Activated CD4-positive, alpha-beta memory T cell treated with anti-CD3 and anti-CD28 coated beads, Interleukin-2, amount 10 ng/mL, durations not matched to agents 7 days and 5 days (primary cell): ENCODE results near the gene EPS8. TPM values are rescaled to one million over a fixed set of nuclear protein-coding genes. Genes with fewer than 3 reads are reported as not detected.

ENCODE experiments used
- CTCF ChIA-PET: fragments of 350-600 bp; sonication (Branson Sonifier 250); formaldehyde crosslinking; loops from one replicate; lab custom pipeline; 2021; ENCODE audit warnings: antibody characterized with exemption, inconsistent platforms; lab: Charles Lee
- POLR2A ChIA-PET: fragments of 350-600 bp; sonication (Branson Sonifier 250); formaldehyde crosslinking; loops from one replicate; lab custom pipeline; 2021; ENCODE audit warnings: antibody characterized with exemption; lab: Charles Lee
- DNase-seq: peaks from one replicate; pipeline ENCODE4 v3.0.0-alpha.2; 2020
- H3K27ac Mint-ChIP-seq: one replicate; pipeline ENCODE4 v1.8.0; 2021; ENCODE audit warnings: mild to moderate bottlenecking, mixed read lengths
- H3K27me3 Mint-ChIP-seq: one replicate; pipeline ENCODE4 v1.8.0; 2021; ENCODE audit warnings: mixed read lengths
- H3K36me3 Mint-ChIP-seq: one replicate; pipeline ENCODE4 v1.8.0; 2021; ENCODE audit warnings: low read depth, mixed read lengths
- H3K4me1 Mint-ChIP-seq: one replicate; pipeline ENCODE4 v1.8.0; 2021; ENCODE audit warnings: mixed read lengths
- H3K4me3 Mint-ChIP-seq: one replicate; pipeline ENCODE4 v1.8.0; 2021; ENCODE audit warnings: mild to moderate bottlenecking, mixed read lengths
- H3K9me3 Mint-ChIP-seq: one replicate; pipeline ENCODE4 v1.8.0; 2021; ENCODE audit warnings: mixed read lengths
- total RNA-seq, 2 experiments: library from RNA; stranded (reverse); gene quantifications; one replicate each; pipeline ENCODE4 v1.2.3, GENCODE V29; 2021

EPS8 gene
- total RNA-seq, 2 experiments from 2014 or later = 3.1 to 4.7 TPM

DNA sequence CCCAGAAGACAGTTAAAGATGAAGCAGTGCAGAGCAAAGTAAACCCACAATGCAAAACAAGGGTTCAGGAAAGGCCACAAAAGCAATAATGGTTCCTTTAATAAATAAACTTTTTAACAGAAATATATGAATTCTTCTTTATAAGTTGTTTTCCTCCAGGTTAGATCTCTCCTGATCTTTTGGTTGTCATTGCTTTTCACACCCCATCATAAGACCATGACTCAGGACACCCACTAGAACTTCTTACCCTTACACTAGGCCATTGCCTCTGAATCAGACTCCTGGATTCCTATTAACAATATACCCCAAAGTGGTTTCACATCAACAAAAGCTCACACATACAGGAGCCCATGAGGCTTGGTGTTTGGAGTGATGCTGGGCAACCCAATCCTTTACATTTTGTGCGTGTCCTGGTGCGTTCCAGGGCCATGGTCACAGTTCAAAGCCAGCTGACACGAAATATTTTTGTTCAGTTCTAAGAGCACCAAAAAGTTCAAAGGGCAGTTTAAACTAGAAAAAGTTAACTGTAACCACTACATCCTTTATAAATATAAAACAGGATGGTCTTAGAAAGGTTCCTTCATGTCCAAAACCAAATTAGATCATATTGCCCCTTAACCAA is 187.0 kb downstream of the EPS8 start:
- Mint-ChIP-seq H3K4me3 (no peak overlapping the region), H3K4me1 (no peaks in the 10 kb centered on the region), H3K27ac (no peak overlapping the region), H3K27me3 (peaks cover 3% of the 10 kb centered on the region), H3K9me3 (no peaks in the 10 kb centered on the region), H3K36me3 (no peaks in the 10 kb centered on the region)
- DNase-seq = no peak
- POLR2A ChIA-PET = no interaction called here
- CTCF ChIA-PET = interaction anchor here (1.9 kb wide), 1 partner anchor 18 kb away, joined by 5 read pairs; no protein-coding TSS in a partner anchor

DNA sequence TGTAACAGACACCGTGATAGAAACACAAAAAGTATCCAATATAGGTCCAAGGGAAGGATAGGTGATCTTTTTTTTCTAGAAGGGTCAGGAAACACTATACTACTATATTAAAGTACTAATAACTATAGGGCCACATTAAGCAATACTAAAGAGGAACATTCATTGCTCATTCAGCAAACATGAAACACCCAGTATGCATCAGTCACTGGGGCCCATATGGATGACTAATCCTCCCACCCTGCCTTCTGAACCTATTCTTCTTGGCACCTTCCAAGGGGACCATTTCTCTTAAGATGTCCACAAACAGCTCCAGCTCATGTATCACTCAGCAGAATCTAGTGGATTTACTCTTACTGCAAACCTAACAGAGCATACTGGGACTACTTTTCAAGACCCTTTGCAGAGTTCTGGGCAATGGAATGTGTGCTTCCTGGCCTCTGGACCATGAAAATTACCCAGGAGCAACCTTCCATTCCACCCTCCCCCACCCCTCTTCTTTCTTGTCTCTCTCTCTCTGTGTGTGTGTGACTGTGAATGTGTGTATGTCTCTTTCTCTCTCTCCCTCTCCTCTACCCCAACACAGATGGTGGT is 187.9 kb downstream of the EPS8 start:
- H3K9me3 Mint-ChIP-seq = no peaks in the 10 kb centered on the region
- no peaks in the 10 kb centered on the region for H3K4me1 Mint-ChIP-seq
- H3K36me3 Mint-ChIP-seq = no peaks in the 10 kb centered on the region
- ChIA-PET CTCF (no interaction called here), POLR2A (no interaction called here)
- H3K27ac Mint-ChIP-seq = no peak overlapping the region
- no peaks in the 10 kb centered on the region for H3K27me3 Mint-ChIP-seq
- no peak for DNase-seq
- H3K4me3 Mint-ChIP-seq = no peak overlapping the region

DNA sequence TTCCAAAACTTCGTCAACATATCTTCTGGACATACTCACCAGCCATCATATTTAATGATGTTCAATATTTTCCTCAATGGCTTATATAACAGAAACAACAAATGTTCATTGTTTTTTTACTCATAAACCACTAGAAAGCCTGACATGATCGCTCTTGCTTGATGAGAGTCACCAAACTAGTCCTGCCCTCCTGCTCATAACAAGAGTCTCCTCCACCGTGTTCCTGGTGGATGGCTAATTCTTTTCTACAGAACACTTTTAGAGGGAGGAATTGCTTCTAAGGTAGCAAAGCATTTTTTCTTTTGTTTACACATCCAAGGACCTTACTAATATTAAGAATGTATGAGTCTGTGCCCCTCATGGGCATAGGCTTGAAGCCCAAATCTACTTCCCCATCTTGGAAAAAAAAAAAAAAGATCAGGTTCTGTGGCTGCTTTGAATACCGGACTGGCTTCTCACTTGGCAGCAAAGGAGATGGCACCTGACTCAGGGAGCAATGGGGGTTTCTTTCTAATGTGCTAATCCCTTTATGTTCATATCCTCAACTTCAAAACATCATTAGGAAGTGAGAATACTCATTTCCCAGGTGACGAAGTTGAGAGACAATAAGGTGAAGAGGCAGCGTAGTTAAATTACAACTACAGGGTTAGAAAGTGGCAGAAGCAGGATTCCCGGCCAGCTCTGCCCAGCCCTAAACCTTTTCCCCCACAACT is 188.8 kb downstream of the EPS8 start:
- no peak overlapping the region for H3K27ac Mint-ChIP-seq
- no peaks in the 10 kb centered on the region for H3K27me3 Mint-ChIP-seq
- no peaks in the 10 kb centered on the region for H3K36me3 Mint-ChIP-seq
- DNase-seq = no peak
- H3K4me1 Mint-ChIP-seq = no peaks in the 10 kb centered on the region
- CTCF ChIA-PET = no interaction called here
- H3K4me3 Mint-ChIP-seq = no peak overlapping the region
- POLR2A ChIA-PET = no interaction called here
- H3K9me3 Mint-ChIP-seq = no peaks in the 10 kb centered on the region

DNA sequence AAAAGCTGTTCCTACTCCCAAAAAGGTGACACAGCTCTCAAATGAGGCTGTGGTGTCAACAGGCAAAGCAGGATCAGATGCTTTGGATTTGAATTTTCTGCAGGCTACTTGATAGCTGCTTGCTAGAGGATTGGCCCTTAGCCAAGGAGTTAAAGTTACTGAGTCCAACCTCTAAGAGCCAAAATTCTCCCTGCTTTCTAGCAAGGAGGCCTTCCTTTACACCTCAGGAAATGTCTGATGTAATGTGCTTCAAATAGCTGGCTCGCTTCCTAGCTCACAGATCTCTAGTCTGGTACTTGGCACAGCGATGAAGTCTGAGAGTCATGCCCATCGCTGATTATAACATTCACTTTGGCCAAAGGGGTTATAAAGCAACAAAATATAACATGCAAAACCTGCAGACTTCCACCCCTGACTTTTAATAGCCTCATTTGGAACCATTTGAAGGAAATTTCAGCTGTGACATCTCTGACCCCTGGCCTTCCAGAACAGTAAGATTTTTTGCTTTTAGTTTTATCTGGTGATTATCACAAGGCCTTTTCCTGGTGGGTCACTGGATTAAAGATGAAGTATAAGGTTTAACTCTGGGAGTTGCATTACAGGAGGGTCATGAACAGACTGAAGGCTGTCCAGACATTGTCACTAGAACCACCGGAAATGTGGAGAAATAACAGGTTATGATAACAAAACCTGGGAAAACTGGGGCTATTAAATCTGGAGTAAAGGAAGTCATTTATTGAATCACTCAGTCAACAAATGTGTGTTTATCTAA is 189.7 kb downstream of the EPS8 start:
- no peaks in the 10 kb centered on the region for H3K27me3 Mint-ChIP-seq
- H3K36me3 Mint-ChIP-seq = no peaks in the 10 kb centered on the region
- no peak for DNase-seq
- ChIA-PET POLR2A (no interaction called here), CTCF (interaction anchor here (0.6 kb wide), 1 partner anchor 703 kb away, joined by 3 read pairs; no protein-coding TSS in a partner anchor)
- H3K27ac Mint-ChIP-seq = no peak overlapping the region
- H3K4me3 Mint-ChIP-seq = no peak overlapping the region
- no peaks in the 10 kb centered on the region for H3K4me1 Mint-ChIP-seq
- no peaks in the 10 kb centered on the region for H3K9me3 Mint-ChIP-seq

DNA sequence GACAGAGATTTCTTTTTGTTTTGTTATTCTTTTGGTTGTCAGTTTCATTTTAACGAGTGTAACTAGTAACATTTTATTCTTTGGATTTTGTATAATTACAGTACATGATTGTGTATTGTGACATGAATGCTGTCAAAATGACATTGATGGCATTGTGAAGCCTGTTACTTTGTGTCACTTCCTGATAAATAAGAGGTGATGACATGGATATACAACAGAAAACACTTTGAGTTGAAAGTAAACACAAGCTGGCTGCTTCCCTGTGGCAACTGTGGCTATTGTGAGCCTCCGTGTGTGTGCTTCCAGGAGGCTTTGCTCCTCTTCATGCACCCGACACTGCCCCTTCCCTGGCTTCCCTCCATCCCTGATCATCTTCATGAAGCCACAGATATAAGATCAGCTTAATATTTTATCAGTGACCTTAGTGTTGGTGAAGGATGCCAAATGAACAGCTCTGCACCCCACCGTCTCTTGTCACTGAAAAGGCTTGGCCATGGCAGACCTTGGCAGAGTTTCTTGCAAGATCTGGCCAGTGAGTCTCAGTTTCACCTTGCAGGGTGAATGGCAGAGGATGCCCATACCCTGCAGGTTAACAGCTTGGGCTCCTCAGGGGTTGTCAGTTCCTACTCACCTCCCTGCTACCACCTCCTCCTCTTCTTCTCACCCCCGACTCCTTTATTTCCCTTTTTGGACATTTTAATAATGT is 191.9 kb downstream of the EPS8 start:
- H3K36me3 Mint-ChIP-seq = no peaks in the 10 kb centered on the region
- H3K4me1 Mint-ChIP-seq = no peaks in the 10 kb centered on the region
- H3K27me3 Mint-ChIP-seq = no peaks in the 10 kb centered on the region
- H3K27ac Mint-ChIP-seq = no peak overlapping the region
- DNase-seq = no peak
- H3K4me3 Mint-ChIP-seq = no peak overlapping the region
- H3K9me3 Mint-ChIP-seq = no peaks in the 10 kb centered on the region
- ChIA-PET POLR2A (interaction anchor here (0.9 kb wide), 1 partner anchor 314 kb away, joined by 4 read pairs; the partner anchor contains the start of gene DERA), CTCF (interaction anchor here (1.2 to 1.3 kb wide), 2 partner anchors 13 to 65 kb away, joined by 3 read pairs; no protein-coding TSS in a partner anchor)

- DNase-seq = no peak
- CTCF ChIA-PET = interaction anchor here (0.6 to 1.3 kb wide), 3 partner anchors 12 to 64 kb away, joined by 3 to 4 read pairs (median 3); no protein-coding TSS in a partner anchor
- no peaks in the 10 kb centered on the region for H3K9me3 Mint-ChIP-seq
- H3K4me1 Mint-ChIP-seq = no peaks in the 10 kb centered on the region
- POLR2A ChIA-PET = no interaction called here
- H3K36me3 Mint-ChIP-seq = no peaks in the 10 kb centered on the region
- no peak overlapping the region for H3K27ac Mint-ChIP-seq
- H3K4me3 Mint-ChIP-seq = no peak overlapping the region
- H3K27me3 Mint-ChIP-seq = no peaks in the 10 kb centered on the region
These were observed 193.0 kb downstream of the EPS8 start for GRCh38 chr12:15596174-15596573.

DNA sequence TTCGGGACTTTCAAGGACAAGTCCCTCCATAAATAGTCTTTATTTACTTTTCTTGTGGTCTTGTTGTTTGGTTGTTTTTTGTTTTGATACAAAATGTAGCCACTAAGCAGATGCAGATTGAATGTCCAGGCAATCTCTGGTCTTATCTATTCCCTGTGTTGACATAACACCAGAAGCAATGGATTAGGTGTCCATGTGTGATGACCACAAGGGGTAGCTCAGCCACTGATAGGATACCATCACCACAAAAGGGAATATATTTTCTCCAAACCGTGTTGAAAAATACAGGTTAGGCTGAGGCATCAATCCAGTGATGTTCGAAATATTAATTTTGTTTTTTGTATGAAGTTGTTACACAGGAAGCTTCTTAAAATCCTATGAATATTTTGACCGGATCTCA is 196.3 kb downstream of the EPS8 start:
- Mint-ChIP-seq H3K36me3 (no peaks in the 10 kb centered on the region), H3K27ac (no peak overlapping the region)

DNA sequence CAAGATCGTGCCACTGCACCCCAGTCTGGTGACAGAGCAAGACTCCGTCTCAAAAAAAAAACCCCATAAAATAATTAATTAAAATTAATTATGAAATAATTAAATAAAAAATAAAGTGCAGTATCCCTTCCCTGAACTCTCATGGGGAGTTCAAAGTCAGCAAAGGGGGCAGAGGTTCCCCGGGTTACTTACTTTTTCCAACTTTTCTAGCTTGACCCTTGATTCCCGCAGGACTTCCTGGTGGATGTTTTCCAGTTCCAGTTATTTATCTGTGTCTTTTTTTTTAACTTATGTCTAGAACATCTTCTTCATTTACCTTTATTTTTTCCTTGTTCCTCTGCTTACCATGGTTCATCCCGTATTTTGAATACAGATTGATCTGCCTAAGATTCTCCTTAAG is 197.4 kb downstream of the EPS8 start:
- ChIA-PET POLR2A (no interaction called here), CTCF (interaction anchor here (1.9 to 3.7 kb wide), 6 partner anchors 57 to 319 kb away, joined by 7 to 31 read pairs (median 14); partner anchors contain the start of gene DERA)
- H3K27me3 Mint-ChIP-seq = no peaks in the 10 kb centered on the region
- H3K4me3 Mint-ChIP-seq = no peak overlapping the region
- no peaks in the 10 kb centered on the region for H3K36me3 Mint-ChIP-seq
- H3K9me3 Mint-ChIP-seq = no peaks in the 10 kb centered on the region
- H3K27ac Mint-ChIP-seq = no peak overlapping the region
- no peak for DNase-seq
- H3K4me1 Mint-ChIP-seq = peaks cover 11% of the 10 kb centered on the region

More for the DNA sequence above, 196.3 kb downstream of the EPS8 start:
- no peaks in the 10 kb centered on the region for H3K27me3 Mint-ChIP-seq
- peaks cover 11% of the 10 kb centered on the region for H3K4me1 Mint-ChIP-seq
- H3K4me3 Mint-ChIP-seq = no peak overlapping the region
- no peak for DNase-seq
- ChIA-PET POLR2A (no interaction called here), CTCF (interaction anchor here (0.9 to 3.7 kb wide), 4 partner anchors 8 to 305 kb away, joined by 3 to 31 read pairs (median 12); no protein-coding TSS in a partner anchor)
- no peaks in the 10 kb centered on the region for H3K9me3 Mint-ChIP-seq

DNA sequence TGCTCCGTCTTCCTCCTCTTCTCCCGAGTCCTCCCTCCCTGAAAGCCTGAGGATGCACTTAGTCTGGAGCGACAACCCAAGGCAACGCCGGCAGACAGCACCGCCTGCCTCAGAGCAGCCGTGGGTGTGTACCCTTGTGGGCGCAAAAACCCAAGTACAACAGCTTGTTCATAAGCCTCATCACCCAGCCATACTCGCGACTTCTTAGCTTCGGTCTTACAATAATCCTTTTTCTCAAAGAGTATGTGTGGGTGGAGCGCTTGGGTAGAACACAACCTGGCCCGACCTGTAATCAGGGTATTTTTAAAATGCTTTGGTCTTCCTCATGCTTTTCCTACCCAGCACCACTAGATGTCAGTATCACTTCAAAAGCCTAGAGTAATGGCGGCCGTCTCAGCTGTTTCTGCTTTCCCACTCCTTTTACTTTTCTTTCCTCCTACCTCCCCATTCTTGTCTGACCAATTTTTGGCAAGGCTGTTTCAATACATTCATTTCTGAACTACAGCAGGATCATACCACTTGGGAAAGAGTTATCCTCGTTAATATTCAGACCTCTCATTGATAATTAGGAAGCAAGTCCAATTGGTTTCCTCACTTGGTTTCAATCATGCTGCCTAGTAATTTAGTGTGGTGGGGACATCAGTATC is 198.9 kb downstream of the EPS8 start:
- H3K27ac Mint-ChIP-seq = peak overlapping the region; percentile 1
- H3K9me3 Mint-ChIP-seq = no peaks in the 10 kb centered on the region
- POLR2A ChIA-PET = interaction anchor here (0.7 to 1.2 kb wide), 4 partner anchors 56 to 321 kb away, joined by 3 read pairs; partner anchors contain the start of genes DERA and STRAP
- no peaks in the 10 kb centered on the region for H3K27me3 Mint-ChIP-seq
- DNase-seq = peak; percentile 53
- CTCF ChIA-PET = interaction anchor here (0.7 to 3.7 kb wide), 23 partner anchors 19 to 321 kb away, joined by 3 to 31 read pairs (median 5); partner anchors contain the start of genes DERA and EPS8
- peak overlapping the region; percentile 53 for H3K4me3 Mint-ChIP-seq
- peaks cover 11% of the 10 kb centered on the region for H3K4me1 Mint-ChIP-seq
- H3K36me3 Mint-ChIP-seq = no peaks in the 10 kb centered on the region

- ChIA-PET POLR2A (interaction anchor here (0.7 to 0.8 kb wide), 2 partner anchors 55 to 292 kb away, joined by 3 read pairs; partner anchors contain the start of gene STRAP), CTCF (interaction anchor here (0.8 to 3.7 kb wide), 17 partner anchors 20 to 322 kb away, joined by 3 to 31 read pairs (median 6); partner anchors contain the start of genes DERA and EPS8)
- Mint-ChIP-seq H3K27ac (no peak overlapping the region), H3K4me1 (peaks cover 11% of the 10 kb centered on the region), H3K36me3 (no peaks in the 10 kb centered on the region), H3K27me3 (peaks cover 5% of the 10 kb centered on the region), H3K4me3 (peak overlapping the region; percentile 53), H3K9me3 (no peaks in the 10 kb centered on the region)
- no peak for DNase-seq
These were observed 199.7 kb downstream of the EPS8 start for GRCh38 chr12:15589328-15590032.
